Endothelial cell of umbilical vein (primary cell): ENCODE results near the gene PTPRD.

Experiments used
- CTCF ChIP-seq, 2 donors: IDR thresholded peaks; 1 replicate in 1 of 2; 2 replicates in 1 of 2; pipeline ENCODE4 v1.5.1; 2011; ENCODE audit warnings: low read length in 2 of 2, mild to moderate bottlenecking in 2 of 2, moderate library complexity in 2 of 2, control low read depth in 1 of 2, inconsistent platforms in 1 of 2, low read depth in 1 of 2; ENCODE audit not compliant: insufficient read depth in 1 of 2; ENCODE audit errors: extremely low read depth in 1 of 2
- EZH2 ChIP-seq: IDR thresholded peaks from 2 replicates; pipeline ENCODE4 v1.6.1; 2012; ENCODE audit warnings: borderline replicate concordance, low read depth, mild to moderate bottlenecking, moderate library complexity, low read length, inconsistent platforms; ENCODE audit not compliant: severe bottlenecking
- FOS ChIP-seq: IDR thresholded peaks from 2 replicates; pipeline ENCODE4 v1.6.1; 2011; ENCODE audit warnings: mild to moderate bottlenecking, low read length, moderate library complexity, borderline replicate concordance; ENCODE audit not compliant: insufficient read depth
- GATA2 ChIP-seq: IDR thresholded peaks from 2 replicates; pipeline ENCODE4 v1.7.0; 2011; ENCODE audit warnings: low read depth, mild to moderate bottlenecking, moderate library complexity, mixed read lengths, low read length; ENCODE audit not compliant: insufficient read length, insufficient read depth
- JUN ChIP-seq: IDR thresholded peaks from 2 replicates; pipeline ENCODE4 v1.6.1; 2011; ENCODE audit warnings: borderline replicate concordance, low read depth; ENCODE audit not compliant: insufficient read length, insufficient read depth
- POLR2A ChIP-seq: IDR thresholded peaks from 2 replicates; pipeline ENCODE4 v1.6.1; 2012; ENCODE audit warnings: low read depth, mild to moderate bottlenecking, control low read depth, low read length
- POLR2AphosphoS5 ChIP-seq: IDR thresholded peaks from 2 replicates; pipeline ENCODE4 v1.6.1; 2012; ENCODE audit warnings: low read depth, mild to moderate bottlenecking, control low read depth, low read length, moderate library complexity; ENCODE audit not compliant: insufficient read depth
- TF ChIP-seq, protein P1 (sequence below): IDR thresholded peaks from 2 replicates; pipeline ENCODE4 v1.6.1; 2011; ENCODE audit not compliant: insufficient read depth, insufficient read length

DNA sequence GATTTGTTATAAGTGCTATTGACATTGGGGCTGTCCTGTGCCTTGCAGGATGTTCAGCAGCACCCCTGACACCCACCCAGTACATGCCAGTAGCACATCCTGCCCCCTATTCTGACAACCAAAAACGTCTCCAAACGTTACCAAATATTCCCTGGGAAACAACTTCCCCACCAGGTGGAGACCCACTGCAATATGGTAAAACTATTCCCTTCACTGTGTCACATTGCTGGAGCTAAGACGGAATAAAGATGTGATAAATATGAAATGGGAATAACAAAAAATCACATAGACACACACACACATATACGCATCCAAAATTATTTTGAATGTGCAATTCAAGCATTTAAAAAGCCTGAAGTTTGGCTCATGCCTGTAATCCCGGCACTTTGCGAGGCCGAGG lies 1939.0 kb downstream of the PTPRD start:
- TF ChIP-seq CTCF (IDR thresholded peaks at IDR 0.05; ENCODE audit: extremely low read depth in 1 of 2, insufficient read depth in 1 of 2, low read depth in 1 of 2, low read length in 2 of 2) (no peak), POLR2A (no peak), EZH2 (no peak), JUN (no peak), POLR2AphosphoS5 (no peak), FOS (no peak), GATA2 (no peak)
- TF ChIP-seq, protein P1, sequence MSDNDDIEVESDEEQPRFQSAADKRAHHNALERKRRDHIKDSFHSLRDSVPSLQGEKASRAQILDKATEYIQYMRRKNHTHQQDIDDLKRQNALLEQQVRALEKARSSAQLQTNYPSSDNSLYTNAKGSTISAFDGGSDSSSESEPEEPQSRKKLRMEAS = no peak
